ENCODE results near the gene SIAH1. TPM values are rescaled to one million over a fixed set of nuclear protein-coding genes. Genes with fewer than 3 reads are reported as not detected.

SIAH1 gene
- total RNA-seq, 1 experiment from 2014 or later = 22.7 TPM

GRCh38 chr16:48422537-48422936, 37.3 kb upstream of the SIAH1 start:
- H3K27me3 ChIP-seq (ENCODE audit: insufficient read depth, low read length) = no peaks in the 10 kb centered on the region
- H3K27ac ChIP-seq (ENCODE audit: low read depth, low read length) = no peak overlapping the region
- TF ChIP-seq EGR1 (IDR thresholded peaks at IDR 0.05; ENCODE audit: low read depth) (no peak), SRF (IDR thresholded peaks at IDR 0.05; ENCODE audit: low read depth) (no peak), TCF7L2 (IDR thresholded peaks at IDR 0.05; ENCODE audit: borderline replicate concordance, extremely low read depth, insufficient read depth, insufficient read length) (no peak), JUND (IDR thresholded peaks at IDR 0.05) (no peak), CEBPB (IDR thresholded peaks at IDR 0.05; ENCODE audit: low read depth) (no peak), SIN3A (IDR thresholded peaks at IDR 0.05; ENCODE audit: low read depth) (no peak), REST (IDR thresholded peaks at IDR 0.05; ENCODE audit: low read depth) (no peak), ZNF274 (IDR thresholded peaks at IDR 0.05; ENCODE audit: low read depth, low read length) (no peak), SP1 (IDR thresholded peaks at IDR 0.05; ENCODE audit: low read depth) (no peak), YY1 (IDR thresholded peaks at IDR 0.05; ENCODE audit: extremely low read depth, insufficient replicate concordance, low read depth, low read length) (no peak), FOSL1 (IDR thresholded peaks at IDR 0.05; ENCODE audit: low read depth) (no peak)
- TF ChIP-seq, protein P1, sequence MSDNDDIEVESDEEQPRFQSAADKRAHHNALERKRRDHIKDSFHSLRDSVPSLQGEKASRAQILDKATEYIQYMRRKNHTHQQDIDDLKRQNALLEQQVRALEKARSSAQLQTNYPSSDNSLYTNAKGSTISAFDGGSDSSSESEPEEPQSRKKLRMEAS (IDR thresholded peaks at IDR 0.05) = no peak
- ChIA-PET POLR2A (no interaction called here), CTCF (no interaction called here), RAD21 (ENCODE audit: low non-redundant PET in 1 of 2, low total read pairs in 2 of 2, uncharacterized antibody in 2 of 2, unreplicated experiment in 2 of 2) (no interaction called here)
- H4K20me1 ChIP-seq (ENCODE audit: insufficient read depth) = no peaks in the 10 kb centered on the region
- no peaks in the 10 kb centered on the region for H3K36me3 ChIP-seq (ENCODE audit: control insufficient read depth in 1 of 2, insufficient read depth in 2 of 2, low read length in 2 of 2)
- H3K4me3 ChIP-seq (replicated peaks in 1 of 2; ENCODE audit: low read depth in 1 of 2, low read length in 2 of 2) = no peak overlapping the region
- DNase-seq (ENCODE audit: low read depth, low spot score) (no peak), ATAC-seq (no peak)
- no peaks in the 10 kb centered on the region for H3K79me2 ChIP-seq (ENCODE audit: insufficient read depth, low read length)
- BruUV-seq (replicated peaks) = no TSS peak
- no peaks in the 10 kb centered on the region for H3K9me2 ChIP-seq (ENCODE audit: insufficient read depth)
- no peak overlapping the region for H3K9ac ChIP-seq (ENCODE audit: low read length)
- H3K9me3 ChIP-seq (ENCODE audit: control insufficient read depth in 1 of 2, insufficient read depth in 1 of 2, low read depth in 1 of 2, low read length in 2 of 2) = no peaks in the 10 kb centered on the region
- intact Hi-C loops (cut with micrococcal nuclease) = no loop called here
- H3K4me2 ChIP-seq (ENCODE audit: low read length) = no peak overlapping the region
- no peak overlapping the region for H2AFZ ChIP-seq (ENCODE audit: low read depth, low read length, poor library complexity, severe bottlenecking)
- no peaks in the 10 kb centered on the region for H3K4me1 ChIP-seq (ENCODE audit: control insufficient read depth in 1 of 2, insufficient read depth in 2 of 2, low read length in 2 of 2)
